NCI-H1417 treated with DMSO at 0.1 percent for 48 hours (cell line): ENCODE data around the gene ACY1.

Experiments used
- DNase-seq: peaks from one replicate; lab custom pipeline; 2025; lab: John Stamatoyannopoulos, UW

Gene ACY1

GRCh38 chr3:51945926-51946705 lies 37.2 kb upstream of the ACY1 start:
- no peak for DNase-seq

GRCh38 chr3:51946796-51947195 lies 36.5 kb upstream of the ACY1 start:
- no peak for DNase-seq

- DNase-seq: no peak
Observed at GRCh38 chr3:51947215-51947900, 36.0 kb upstream of the ACY1 start.

DNA sequence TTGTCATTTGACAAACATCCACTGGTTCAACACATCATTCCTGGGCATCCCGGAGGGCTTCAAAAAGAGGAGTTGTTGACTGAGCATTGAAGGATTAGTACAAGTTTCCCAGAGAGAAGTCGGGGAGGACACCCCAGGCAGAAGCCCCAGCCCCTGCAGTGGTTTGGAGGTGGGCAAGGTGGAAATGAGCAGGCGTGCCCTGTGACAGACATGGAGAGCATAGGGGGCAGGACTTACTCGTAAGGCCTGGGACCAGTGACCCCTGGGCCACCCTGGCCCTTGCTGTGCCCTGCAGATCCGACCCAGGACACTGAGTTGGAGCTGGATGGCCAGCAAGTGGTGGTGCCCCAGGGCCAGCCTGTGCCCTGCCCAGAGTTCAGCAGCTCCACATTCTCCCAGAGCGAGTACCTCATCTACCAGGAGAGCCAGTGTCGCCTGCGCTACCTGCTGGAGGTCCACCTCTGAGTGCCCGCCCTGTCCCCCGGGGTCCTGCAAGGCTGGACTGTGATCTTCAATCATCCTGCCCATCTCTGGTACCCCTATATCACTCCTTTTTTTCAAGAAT lies 35.2 kb upstream of the ACY1 start:
- DNase-seq: no peak

DNA sequence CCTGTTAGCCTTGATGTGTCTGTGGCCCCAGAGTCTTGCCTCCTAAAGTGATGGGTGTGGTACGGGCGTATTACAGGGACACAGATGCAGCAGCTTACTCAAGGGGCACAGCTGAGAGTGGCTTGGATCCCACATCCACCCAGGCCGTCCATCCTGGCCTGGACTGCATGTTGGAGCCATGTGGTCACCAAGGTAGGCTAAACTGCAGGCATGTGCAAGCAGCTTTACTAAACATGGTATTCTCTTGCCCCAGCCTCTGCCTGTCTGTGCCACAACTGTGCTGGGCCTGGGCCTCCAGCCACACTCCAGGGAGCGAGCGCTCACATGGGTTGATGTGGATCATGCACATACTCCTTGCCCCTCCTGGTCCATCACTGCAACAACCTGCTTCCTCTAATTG lies 34.2 kb upstream of the ACY1 start:
- DNase-seq: no peak

DNA sequence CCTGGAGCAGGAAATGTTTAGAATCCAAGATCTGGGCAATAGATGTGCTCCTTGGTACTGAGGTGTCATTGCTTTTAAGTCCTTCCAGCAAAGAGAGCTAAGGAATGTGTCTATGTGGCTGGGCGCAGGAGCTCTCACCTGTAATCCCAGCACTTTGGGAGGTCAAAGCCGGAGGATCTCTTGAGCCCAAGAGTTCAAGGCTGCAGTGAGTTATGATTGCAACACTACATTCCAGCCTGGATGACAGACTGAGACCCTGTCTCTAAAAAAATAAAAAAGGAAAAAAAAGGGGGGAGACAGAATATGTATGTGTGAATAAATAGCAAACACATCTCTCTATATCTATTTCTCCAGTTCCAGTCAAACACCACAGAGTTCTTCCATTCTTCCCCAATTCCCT lies 32.4 kb upstream of the ACY1 start:
- no peak for DNase-seq

GRCh38 chr3:51953445-51953844 lies 29.9 kb upstream of the ACY1 start:
- no peak for DNase-seq

DNA sequence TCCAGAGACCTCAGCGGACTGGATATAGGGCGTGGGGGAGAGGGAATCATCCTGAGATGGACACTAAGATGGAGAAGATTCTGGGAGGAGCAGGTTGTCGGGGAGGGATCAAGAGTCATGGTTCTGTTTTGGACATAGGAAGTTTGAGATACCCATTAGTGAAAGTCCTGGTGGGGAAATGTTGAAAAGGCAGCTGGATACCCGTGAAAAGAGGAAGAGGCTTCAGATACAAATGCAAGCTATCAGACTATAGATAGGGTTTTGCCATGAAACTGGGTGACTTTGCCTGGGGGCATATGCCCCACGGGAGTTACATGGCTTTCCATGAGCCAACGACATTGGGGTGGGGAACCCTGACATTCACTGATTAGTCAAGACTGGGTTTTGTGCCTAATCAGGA lies 29.2 kb upstream of the ACY1 start:
- DNase-seq: no peak

GRCh38 chr3:51954713-51955112 lies 28.6 kb upstream of the ACY1 start:
- DNase-seq: no peak

DNA sequence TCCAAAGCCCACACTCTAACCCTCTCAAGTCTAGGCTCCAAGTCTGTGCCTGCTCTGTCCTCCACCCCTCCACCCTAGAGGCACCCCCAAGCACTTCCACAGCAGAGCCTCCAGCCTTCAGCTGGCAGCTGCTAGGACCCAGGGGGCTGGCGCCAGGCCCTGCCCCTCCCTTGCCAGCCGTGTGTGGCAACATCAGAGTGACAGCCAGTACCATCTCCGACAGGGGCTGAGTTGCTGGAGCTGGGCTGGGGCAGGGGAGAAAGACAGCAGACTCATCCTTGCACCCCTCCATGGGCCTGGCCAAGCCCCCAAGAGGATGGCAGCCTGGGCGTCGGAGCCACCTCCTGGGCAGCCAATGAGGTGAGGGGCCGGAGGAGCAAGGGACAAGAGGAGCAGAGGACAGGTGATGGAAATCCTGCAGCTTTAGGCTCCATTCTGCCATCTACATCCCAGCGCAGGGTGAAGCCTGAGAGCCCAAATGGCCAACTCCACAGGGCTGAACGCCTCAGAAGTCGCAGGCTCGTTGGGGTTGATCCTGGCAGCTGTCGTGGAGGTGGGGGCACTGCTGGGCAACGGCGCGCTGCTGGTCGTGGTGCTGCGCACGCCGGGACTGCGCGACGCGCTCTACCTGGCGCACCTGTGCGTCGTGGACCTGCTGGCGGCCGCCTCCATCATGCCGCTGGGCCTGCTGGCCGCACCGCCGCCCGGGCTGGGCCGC lies 28.0 kb upstream of the ACY1 start, which contains the start of gene GPR62:
GPR62 (plus strand) TSS at position 207 of the 718 bp plus-strand sequence; CDS start at position 479, 272 bp downstream.
- DNase-seq: no peak

- DNase-seq: no peak
Observed at GRCh38 chr3:51955893-51956770, 27.2 kb upstream of the ACY1 start.

DNA sequence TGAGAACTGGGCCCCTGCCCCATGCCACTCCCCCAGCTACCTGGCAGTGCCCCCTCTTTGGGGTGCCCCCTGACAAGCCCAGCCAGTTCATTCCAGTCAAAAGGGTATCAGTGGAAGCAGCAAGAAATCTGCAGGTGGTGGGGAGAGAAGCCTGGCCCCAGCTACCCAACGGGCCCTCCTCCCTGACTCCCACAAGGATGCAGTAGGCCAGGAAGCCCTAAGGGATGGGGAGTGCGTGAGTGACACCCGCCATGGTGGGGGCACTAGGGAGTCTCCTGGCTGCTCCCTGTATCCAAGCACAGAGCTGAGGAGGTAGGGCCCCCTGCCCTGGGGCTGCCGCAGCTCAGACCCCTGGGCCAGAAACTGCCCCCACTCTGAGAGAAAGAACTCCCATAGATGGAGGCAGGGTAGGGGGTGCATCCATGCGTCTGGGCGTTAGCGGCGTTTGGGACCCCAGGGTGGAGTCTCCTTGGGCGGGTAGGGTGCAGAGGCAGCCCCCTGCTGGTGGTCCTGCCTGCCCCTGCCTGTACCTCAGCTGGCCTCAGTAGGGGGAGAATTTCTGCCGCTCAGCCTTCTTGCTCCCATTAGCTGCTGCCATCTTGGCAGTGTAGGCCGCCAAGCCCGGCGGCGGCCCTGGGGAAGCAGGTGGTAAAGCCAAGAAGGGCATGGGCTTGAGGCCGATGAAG lies 25.7 kb upstream of the ACY1 start:
- no peak for DNase-seq

DNA sequence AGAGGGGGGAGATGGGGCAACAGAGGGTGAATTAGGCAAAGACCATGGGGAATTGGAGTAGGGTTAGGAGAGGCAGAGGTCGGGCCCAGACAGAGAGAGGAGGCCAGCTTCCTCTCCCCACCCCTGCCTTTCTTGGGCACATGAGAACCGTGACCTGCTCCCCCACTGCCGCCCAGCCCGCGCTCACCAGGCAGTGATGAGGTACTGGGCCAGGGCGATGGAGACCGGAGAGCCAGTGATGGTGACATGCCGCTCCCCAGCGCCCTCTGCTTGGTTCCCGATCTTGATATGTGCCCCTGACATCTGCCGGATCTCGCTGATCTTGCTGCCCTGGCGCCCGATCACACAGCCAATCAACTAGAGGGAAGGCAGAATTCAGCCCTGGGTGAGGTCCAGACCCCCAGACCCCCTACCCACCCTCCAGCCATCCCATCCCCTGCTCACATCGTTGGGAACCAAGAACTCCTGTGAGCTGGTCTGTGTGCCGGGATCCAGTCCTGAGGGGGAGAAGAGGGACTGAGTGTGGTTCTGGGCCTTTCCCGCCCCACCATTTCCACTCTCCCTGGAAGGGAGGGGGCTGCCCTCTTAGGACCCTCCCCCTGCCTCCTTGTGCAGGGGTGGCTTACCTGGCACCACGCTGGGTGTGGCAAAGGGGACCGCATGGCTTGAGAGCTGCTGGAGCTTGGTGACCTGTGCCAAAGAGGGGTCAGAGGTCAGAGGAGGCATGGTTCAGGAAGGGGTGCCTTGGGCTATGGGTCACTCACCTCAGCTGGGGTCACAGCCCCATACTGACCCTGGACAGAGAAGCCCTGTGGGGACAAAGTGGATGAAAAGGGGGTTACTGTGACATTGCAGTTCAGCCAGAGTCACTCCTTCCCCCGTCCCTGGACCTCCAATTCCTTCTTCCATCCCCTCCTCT lies 24.5 kb upstream of the ACY1 start:
- no peak for DNase-seq

- DNase-seq: no peak
Observed at GRCh38 chr3:51959651-51960050, 23.7 kb upstream of the ACY1 start.

DNA sequence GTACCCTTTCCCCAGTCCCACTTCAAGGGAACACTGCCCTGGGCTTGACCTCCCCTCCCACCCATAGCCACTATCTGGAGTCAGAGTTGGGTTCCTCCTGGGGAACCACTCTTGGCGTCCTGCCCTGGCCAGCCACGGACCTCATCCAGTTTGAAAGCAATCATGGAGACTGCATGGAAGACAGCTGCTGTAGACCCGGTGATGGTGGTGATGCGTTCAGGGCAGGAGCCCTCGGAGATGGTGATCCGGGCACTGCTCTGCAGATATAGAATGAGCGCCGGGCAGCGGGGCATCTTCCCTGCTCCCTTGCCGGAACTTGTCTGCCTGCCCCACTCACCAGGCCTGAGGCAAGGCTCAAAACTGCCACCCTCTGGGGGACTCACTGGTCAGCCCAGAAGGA lies 22.9 kb upstream of the ACY1 start:
- no peak for DNase-seq

- DNase-seq: no peak
Observed at GRCh38 chr3:51961011-51961410, 22.3 kb upstream of the ACY1 start.

DNA sequence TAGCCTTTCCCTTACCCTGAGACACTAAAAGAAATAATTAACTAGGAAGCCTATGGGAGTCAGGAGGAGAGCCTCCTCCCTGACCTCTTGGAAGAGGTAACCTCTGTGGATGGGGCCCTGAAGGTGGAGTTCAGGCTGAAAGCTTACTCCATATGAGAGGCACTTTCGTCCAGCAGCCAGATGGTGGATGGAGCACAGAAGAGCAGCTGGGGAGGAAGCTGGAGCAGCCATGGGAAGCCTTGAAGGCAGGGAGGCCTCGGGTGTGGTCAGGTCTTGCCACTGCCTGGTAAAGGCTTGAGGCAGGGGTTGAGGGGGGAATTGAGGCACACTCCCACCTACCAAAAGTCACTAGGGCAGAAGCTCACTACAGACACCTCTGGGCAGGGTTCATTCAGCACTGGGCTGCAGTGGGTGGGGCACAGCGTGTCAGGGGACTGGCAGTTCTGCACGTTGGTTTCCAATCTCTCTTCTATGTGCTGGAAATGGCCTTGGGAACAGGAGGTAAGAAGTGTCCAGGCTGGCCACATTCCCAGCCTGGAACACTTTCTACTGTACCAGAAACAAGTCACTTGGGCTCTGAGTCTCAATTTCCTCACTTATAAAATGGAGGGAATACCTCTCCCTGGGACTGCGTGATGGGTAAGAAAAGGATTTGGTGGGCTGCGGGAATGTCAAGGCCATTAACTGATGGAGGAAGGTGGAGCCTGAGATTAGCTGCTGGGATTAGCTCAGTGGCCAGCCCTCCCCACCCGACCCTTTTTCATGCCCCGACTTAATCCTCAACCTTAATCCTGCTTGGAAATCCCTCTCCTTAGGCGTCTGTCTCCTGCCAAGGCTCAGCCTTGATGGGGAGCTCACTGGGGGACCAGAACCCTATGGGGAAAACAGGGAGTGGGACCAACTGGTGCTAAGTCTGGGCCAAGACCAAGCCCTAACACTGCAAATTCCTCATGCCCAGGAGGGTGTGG lies 21.4 kb upstream of the ACY1 start:
- no peak for DNase-seq

- DNase-seq: no peak
Observed at GRCh38 chr3:51962854-51963530, 20.3 kb upstream of the ACY1 start.
